HG03139 (cell line): ENCODE results near the gene TRPV5.

Experiments used
- ATAC-seq: cut with Tn5 transposase; IDR thresholded peaks from one replicate; pipeline ENCODE4 v1.9.1; 2021; ENCODE audit not compliant: unreplicated experiment

Gene TRPV5

GRCh38 chr7:142889816-142890215, 43.7 kb downstream of the TRPV5 start:
- ATAC-seq, result no peak

- ATAC-seq, result no peak
Measured at GRCh38 chr7:142887282-142888015, 46.1 kb downstream of the TRPV5 start.

- ATAC-seq, result no peak
Measured at GRCh38 chr7:142886866-142887265, 46.7 kb downstream of the TRPV5 start.

- no peak for ATAC-seq
Measured at GRCh38 chr7:142885311-142886230, 48.0 kb downstream of the TRPV5 start, which contains the start of gene TRPV6. TRPV6 (minus strand) TSS chr7:142885745.

GRCh38 chr7:142884286-142884640, 49.3 kb downstream of the TRPV5 start:
- no peak for ATAC-seq

- no peak for ATAC-seq
Measured at GRCh38 chr7:142883571-142884285, 49.8 kb downstream of the TRPV5 start.

- ATAC-seq, result no peak
Measured at GRCh38 chr7:142883145-142883544, 50.4 kb downstream of the TRPV5 start.

- no peak for ATAC-seq
Measured at GRCh38 chr7:142882338-142882678, 51.2 kb downstream of the TRPV5 start.

- ATAC-seq, result no peak
Measured at GRCh38 chr7:142881586-142882337, 51.8 kb downstream of the TRPV5 start.

- ATAC-seq, result no peak
Measured at GRCh38 chr7:142880876-142881505, 52.6 kb downstream of the TRPV5 start.

GRCh38 chr7:142879060-142879459, 54.5 kb downstream of the TRPV5 start:
- no peak for ATAC-seq

GRCh38 chr7:142878315-142878714, 55.2 kb downstream of the TRPV5 start:
- ATAC-seq, result no peak

- no peak for ATAC-seq
Measured at GRCh38 chr7:142876991-142877910, 56.3 kb downstream of the TRPV5 start.

GRCh38 chr7:142876236-142876960, 57.1 kb downstream of the TRPV5 start:
- ATAC-seq, result no peak

GRCh38 chr7:142875456-142875855, 58.1 kb downstream of the TRPV5 start:
- ATAC-seq, result no peak

GRCh38 chr7:142874837-142875236, 58.7 kb downstream of the TRPV5 start:
- ATAC-seq, result no peak

- ATAC-seq, result no peak
Measured at GRCh38 chr7:142874409-142874808, 59.1 kb downstream of the TRPV5 start.

- no peak for ATAC-seq
Measured at GRCh38 chr7:142873871-142874270, 59.7 kb downstream of the TRPV5 start.
